SK-N-SH (cell line): ENCODE measurements around the gene ACACB. TPM values are rescaled to one million over a fixed set of nuclear protein-coding genes. Genes with fewer than 3 reads are reported as not detected.

Source experiments
- CTCF ChIA-PET: fragments of 300-600, 350-600 bp; formaldehyde crosslinking; extraction: SDS; loops from one replicate; lab custom pipeline; 2021; lab: Yijun Ruan, JAX
- POLR2A ChIA-PET: fragments of 350-600 bp; sonication (Branson Sonifier 250); formaldehyde crosslinking; extraction: SDS; loops from one replicate; lab custom pipeline; 2020; ENCODE audit warnings: antibody characterized with exemption, inconsistent platforms; lab: Yijun Ruan, JAX
- DNase-seq: peaks from one replicate; pipeline ENCODE4 v3.0.0; 2012
- H2AFZ ChIP-seq: fragments of 200-600 bp; sonication (generic); 2 replicates; pipeline ENCODE4 v1.8.1; 2016; ENCODE audit warnings: antibody characterized with exemption, mild to moderate bottlenecking, low read depth
- H3F3A ChIP-seq: fragments of 200-600 bp; sonication (generic); replicated peaks from 2 replicates; pipeline ENCODE3; 2016; ENCODE audit warnings: antibody characterized with exemption, mild to moderate bottlenecking; ENCODE audit not compliant: insufficient read depth
- H3K27ac ChIP-seq, 2 experiments: fragments of 200-500 bp in 1 of 2; fragments of 200-600 bp in 1 of 2; sonication (Bioruptor generic) in 1 of 2; sonication (generic), shearing (Covaris generic) in 1 of 2; 2 replicates each; pipeline versions ENCODE4 v1.5.1 to v1.6.1; 2014 to 2016; ENCODE audit warnings: low read depth in 2 of 2, inconsistent platforms in 1 of 2, low read length in 1 of 2, mild to moderate bottlenecking in 1 of 2, mixed read lengths in 1 of 2
- H3K27me3 ChIP-seq: fragments of 200-600 bp; sonication (generic), shearing (Covaris generic); 2 replicates; pipeline ENCODE4 v1.6.1; 2016; ENCODE audit warnings: mixed run types; ENCODE audit not compliant: insufficient read depth
- H3K36me3 ChIP-seq, 2 experiments: fragments of 200-500 bp in 1 of 2; fragments of 200-600 bp in 1 of 2; sonication (Bioruptor generic) in 1 of 2; sonication (generic) in 1 of 2; replicated peaks in 1 of 2; 2 replicates each; pipeline versions ENCODE3 to v1.5.1; 2014 to 2016; ENCODE audit warnings: low read length in 1 of 2, mild to moderate bottlenecking in 1 of 2; ENCODE audit not compliant: insufficient read depth in 2 of 2, control insufficient read depth in 1 of 2
- H3K4me1 ChIP-seq, 2 experiments: fragments of 200-500 bp in 1 of 2; fragments of 200-600 bp in 1 of 2; sonication (Bioruptor generic) in 1 of 2; sonication (generic), shearing (Covaris generic) in 1 of 2; 2 replicates each; pipeline versions ENCODE4 v1.5.1 to v1.6.1; 2014 to 2016; ENCODE audit warnings: low read depth in 1 of 2, low read length in 1 of 2, mixed run types in 1 of 2; ENCODE audit not compliant: insufficient read depth in 2 of 2, control insufficient read depth in 1 of 2
- H3K4me2 ChIP-seq: fragments of 200-600 bp; sonication (generic), shearing (Covaris generic); 2 replicates; pipeline ENCODE4 v1.6.1; 2017; ENCODE audit warnings: mixed run types
- H3K4me3 ChIP-seq, 2 experiments: fragments of 200-500 bp in 1 of 2; fragments of 200-600 bp in 1 of 2; sonication (Bioruptor generic) in 1 of 2; sonication (generic), shearing (Covaris generic) in 1 of 2; 2 replicates each; pipeline versions ENCODE4 v1.5.1 to v1.8.1; 2014 to 2016; ENCODE audit warnings: low read depth in 2 of 2, inconsistent platforms in 1 of 2, low read length in 1 of 2, mild to moderate bottlenecking in 1 of 2, mixed read lengths in 1 of 2, moderate library complexity in 1 of 2
- H3K79me2 ChIP-seq: fragments of 200-600 bp; sonication (generic); 2 replicates; pipeline ENCODE4 v1.8.1; 2017; ENCODE audit warnings: mild to moderate bottlenecking; ENCODE audit not compliant: insufficient read depth
- H3K9ac ChIP-seq: fragments of 200-600 bp; sonication (generic); 2 replicates; pipeline ENCODE4 v1.6.1; 2017; ENCODE audit warnings: mixed run types
- H3K9me2 ChIP-seq: fragments of 200-600 bp; sonication (generic); 2 replicates; pipeline ENCODE4 v1.6.1; 2017; ENCODE audit warnings: mixed run types
- H3K9me3 ChIP-seq: fragments of 200-600 bp; sonication (generic); 2 replicates; pipeline ENCODE4 v1.6.1; 2017; ENCODE audit warnings: mixed run types, mild to moderate bottlenecking, moderate library complexity
- H4K20me1 ChIP-seq: fragments of 200-600 bp; sonication (generic); 2 replicates; pipeline ENCODE4 v1.6.1; 2017; ENCODE audit warnings: mild to moderate bottlenecking, mixed run types; ENCODE audit not compliant: insufficient read depth
- CHD2 ChIP-seq: fragments of 150-350 bp; IDR thresholded peaks from 2 replicates; pipeline ENCODE4 v1.6.1; 2018; ENCODE audit warnings: low read length; ENCODE audit not compliant: partially characterized antibody
- CTCF ChIP-seq: fragments of 200-600 bp; sonication (generic); IDR thresholded peaks from 2 replicates; pipeline ENCODE4 v1.6.1; 2017; ENCODE audit warnings: antibody characterized with exemption, mild to moderate bottlenecking, moderate library complexity
- ELF1 ChIP-seq: IDR thresholded peaks from 2 replicates; pipeline ENCODE4 v1.4.0; 2012
- EZH2phosphoT487 ChIP-seq: fragments of 200-600 bp; sonication (generic); IDR thresholded peaks from 2 replicates; pipeline ENCODE4 v1.6.1; 2017; ENCODE audit warnings: low read depth, mixed run types, mild to moderate bottlenecking, antibody characterized with exemption, moderate library complexity, borderline replicate concordance
- FOXM1 ChIP-seq: IDR thresholded peaks from 2 replicates; pipeline ENCODE4 v1.4.0; 2012; ENCODE audit warnings: low read depth, mild to moderate bottlenecking
- GABPA ChIP-seq: IDR thresholded peaks from 2 replicates; pipeline ENCODE4 v1.4.0; 2012; ENCODE audit warnings: low read depth, mild to moderate bottlenecking
- GATA2 ChIP-seq: sonication (generic); formaldehyde crosslinking; IDR thresholded peaks from 2 replicates; pipeline ENCODE4 v1.5.0; 2020; ENCODE audit warnings: mild to moderate bottlenecking, missing genetic modification reagents
- JUND ChIP-seq: IDR thresholded peaks from 2 replicates; pipeline ENCODE4 v1.4.0; 2012
- MAX ChIP-seq: IDR thresholded peaks from 2 replicates; pipeline ENCODE4 v1.4.0; 2012; ENCODE audit warnings: low read depth
- MEF2A ChIP-seq: IDR thresholded peaks from 2 replicates; pipeline ENCODE4 v1.4.0; 2012; ENCODE audit warnings: low read depth, borderline replicate concordance
- MXI1 ChIP-seq: IDR thresholded peaks from 2 replicates; pipeline ENCODE4 v1.6.1; 2012; ENCODE audit warnings: mild to moderate bottlenecking, low read depth, low read length, improper control_type of control experiment
- NFIC ChIP-seq: IDR thresholded peaks from 2 replicates; pipeline ENCODE4 v1.4.0; 2012; ENCODE audit warnings: borderline replicate concordance
- NRF1 ChIP-seq: IDR thresholded peaks from 2 replicates; pipeline ENCODE4 v1.6.1; 2012; ENCODE audit warnings: low read depth, mild to moderate bottlenecking, low read length
- POLR2AphosphoS5 ChIP-seq: IDR thresholded peaks from 2 replicates; pipeline ENCODE4 v1.6.1; 2012; ENCODE audit warnings: low read depth, low read length
- RAD21 ChIP-seq: IDR thresholded peaks from 2 replicates; pipeline ENCODE4 v1.6.1; 2012; ENCODE audit warnings: mild to moderate bottlenecking, low read length
- RCOR1 ChIP-seq: fragments of 150-350 bp; IDR thresholded peaks from 2 replicates; pipeline ENCODE4 v1.6.1; 2017; ENCODE audit warnings: antibody characterized with exemption, low read length
- RFX5 ChIP-seq: IDR thresholded peaks from 2 replicates; pipeline ENCODE4 v1.6.1; 2012; ENCODE audit warnings: mild to moderate bottlenecking, improper control_type of control experiment, low read length
- RXRA ChIP-seq: IDR thresholded peaks from 2 replicates; pipeline ENCODE4 v1.4.0; 2012; ENCODE audit warnings: low read depth, mild to moderate bottlenecking, borderline replicate concordance
- SIN3A ChIP-seq: IDR thresholded peaks from 2 replicates; pipeline ENCODE4 v1.6.1; 2012; ENCODE audit warnings: low read depth, mild to moderate bottlenecking, low read length, moderate library complexity, borderline replicate concordance
- TAF1 ChIP-seq: IDR thresholded peaks from 2 replicates; pipeline ENCODE4 v1.6.1; 2012; ENCODE audit warnings: low read depth, mild to moderate bottlenecking, low read length, moderate library complexity, borderline replicate concordance
- TCF12 ChIP-seq: IDR thresholded peaks from 2 replicates; pipeline ENCODE4 v1.4.0; 2012
- TEAD4 ChIP-seq: IDR thresholded peaks from 2 replicates; pipeline ENCODE4 v1.4.0; 2012; ENCODE audit warnings: mild to moderate bottlenecking, borderline replicate concordance; ENCODE audit not compliant: insufficient read depth
- YY1 ChIP-seq: IDR thresholded peaks from 2 replicates; pipeline ENCODE4 v1.4.0; 2012; ENCODE audit warnings: low read depth, mild to moderate bottlenecking
- WGBS: methylation state at CpG from one replicate; pipeline ENCODE4 v1.1.6; 2017; ENCODE audit warnings: low lambda C conversion rate; 5-methylcytosine and 5-hydroxymethylcytosine counted together
- polyA plus RNA-seq, 3 experiments: library from polyadenylated mRNA; depleted of rRNA; stranded (reverse); fragments of >200 nt; gene quantifications; 2 replicates each; pipeline ENCODE4 v1.2.3, GENCODE V29; 2012

Gene ACACB
- polyA plus RNA-seq, 1 of the 3 experiments (the other 2 are of a cell fraction) = 6.1 TPM

- no peaks in the 10 kb centered on the region for H3K4me1 ChIP-seq
- no peak overlapping the region for H3K4me3 ChIP-seq
- no peaks in the 10 kb centered on the region for H4K20me1 ChIP-seq
- ChIA-PET CTCF (interaction anchor here (1.1 to 5.5 kb wide), 2 partner anchors 9 to 13 kb away, joined by 3 to 36 read pairs; no protein-coding TSS in a partner anchor), POLR2A (no interaction called here)
- no peak overlapping the region for H3K27ac ChIP-seq
- H3K9me2 ChIP-seq = no peaks in the 10 kb centered on the region
- WGBS = 76% methylated on average over 12 of the region's 12 CpGs
- no peak overlapping the region for H3K9ac ChIP-seq
- no peaks in the 10 kb centered on the region for H3K27me3 ChIP-seq
- TF ChIP-seq RFX5 (no peak), YY1 (no peak)
- H3K4me2 ChIP-seq = no peak overlapping the region
- H3K79me2 ChIP-seq = no peaks in the 10 kb centered on the region
- DNase-seq = no peak
- no peak overlapping the region for H2AFZ ChIP-seq
- no peaks in the 10 kb centered on the region for H3K9me3 ChIP-seq
- no peaks in the 10 kb centered on the region for H3F3A ChIP-seq
- no peaks in the 10 kb centered on the region for H3K36me3 ChIP-seq
Observed at GRCh38 chr12:109124878-109125648, 8.7 kb downstream of the ACACB start.

GRCh38 chr12:109125791-109126190, 9.4 kb downstream of the ACACB start:
- Histone ChIP-seq H3K79me2 (no peaks in the 10 kb centered on the region), H3K9ac (no peak overlapping the region), H4K20me1 (no peaks in the 10 kb centered on the region), H3K4me1 (no peaks in the 10 kb centered on the region; a peak in 1 of 4 replicates), H3K4me3 (no peak overlapping the region), H3K27me3 (no peaks in the 10 kb centered on the region), H3K4me2 (no peak overlapping the region), H3F3A (no peaks in the 10 kb centered on the region), H3K9me2 (no peaks in the 10 kb centered on the region), H2AFZ (no peak overlapping the region), H3K27ac (no peak overlapping the region), H3K9me3 (no peaks in the 10 kb centered on the region), H3K36me3 (no peaks in the 10 kb centered on the region)
- ChIA-PET CTCF (interaction anchor here (1.4 kb wide), 1 partner anchor 15 kb away, joined by 4 read pairs; no protein-coding TSS in a partner anchor), POLR2A (no interaction called here)
- 75% methylated on average over 7 of the region's 7 CpGs for WGBS
- DNase-seq = no peak
- TF ChIP-seq CHD2 (no peak), FOXM1 (no peak), TCF12 (no peak), ELF1 (no peak), JUND (no peak), RXRA (no peak), GATA2 (CRISPR knock-in tag) (no peak), EZH2phosphoT487 (no peak), MEF2A (no peak), RCOR1 (no peak)

GRCh38 chr12:109126784-109127183, 10.4 kb downstream of the ACACB start:
- TF ChIP-seq NRF1 = no peak
- no peak for TF ChIP-seq EZH2phosphoT487
- no peak for TF ChIP-seq MEF2A
- TF ChIP-seq YY1 = no peak
- no peak for TF ChIP-seq GABPA
- TF ChIP-seq MXI1 = no peak
- no peak for TF ChIP-seq CTCF
- TF ChIP-seq TAF1 = no peak
- no peak for TF ChIP-seq NFIC
- TF ChIP-seq RCOR1 = no peak
- no peak for TF ChIP-seq TCF12
- no peak for TF ChIP-seq MAX
- TF ChIP-seq TEAD4 = no peak
- TF ChIP-seq POLR2AphosphoS5 = no peak
- no peak for TF ChIP-seq RFX5
- TF ChIP-seq CHD2 = no peak
- TF ChIP-seq RAD21 = no peak
- TF ChIP-seq SIN3A = no peak
- TF ChIP-seq, all 33 proteins: peak for 0
- ChIA-PET POLR2A (no interaction called here), CTCF (interaction anchor here (1.1 to 1.4 kb wide), 2 partner anchors 16 to 267 kb away, joined by 3 to 4 read pairs; no protein-coding TSS in a partner anchor)
- Histone ChIP-seq H3K9me2 (no peaks in the 10 kb centered on the region), H3K9me3 (no peaks in the 10 kb centered on the region), H3K36me3 (no peaks in the 10 kb centered on the region), H3K4me1 (peaks cover 0 to 7% of the 10 kb centered on the region in 2 experiments; a peak in 1 of 4 replicates), H3K27me3 (no peaks in the 10 kb centered on the region), H3K27ac (no peak overlapping the region), H3K4me2 (no peak overlapping the region), H3K4me3 (no peak overlapping the region), H4K20me1 (no peaks in the 10 kb centered on the region), H3K9ac (no peak overlapping the region), H2AFZ (no peak overlapping the region), H3F3A (no peaks in the 10 kb centered on the region), H3K79me2 (no peaks in the 10 kb centered on the region)
- DNase-seq = no peak
- WGBS = 72% methylated on average over 3 of the region's 3 CpGs
